ENCODE results near the gene UCHL5. TPM values are rescaled to one million over a fixed set of nuclear protein-coding genes. Genes with fewer than 3 reads are reported as not detected.

UCHL5 gene
- total RNA-seq, 1 experiment from 2014 or later: 49.3 TPM

DNA sequence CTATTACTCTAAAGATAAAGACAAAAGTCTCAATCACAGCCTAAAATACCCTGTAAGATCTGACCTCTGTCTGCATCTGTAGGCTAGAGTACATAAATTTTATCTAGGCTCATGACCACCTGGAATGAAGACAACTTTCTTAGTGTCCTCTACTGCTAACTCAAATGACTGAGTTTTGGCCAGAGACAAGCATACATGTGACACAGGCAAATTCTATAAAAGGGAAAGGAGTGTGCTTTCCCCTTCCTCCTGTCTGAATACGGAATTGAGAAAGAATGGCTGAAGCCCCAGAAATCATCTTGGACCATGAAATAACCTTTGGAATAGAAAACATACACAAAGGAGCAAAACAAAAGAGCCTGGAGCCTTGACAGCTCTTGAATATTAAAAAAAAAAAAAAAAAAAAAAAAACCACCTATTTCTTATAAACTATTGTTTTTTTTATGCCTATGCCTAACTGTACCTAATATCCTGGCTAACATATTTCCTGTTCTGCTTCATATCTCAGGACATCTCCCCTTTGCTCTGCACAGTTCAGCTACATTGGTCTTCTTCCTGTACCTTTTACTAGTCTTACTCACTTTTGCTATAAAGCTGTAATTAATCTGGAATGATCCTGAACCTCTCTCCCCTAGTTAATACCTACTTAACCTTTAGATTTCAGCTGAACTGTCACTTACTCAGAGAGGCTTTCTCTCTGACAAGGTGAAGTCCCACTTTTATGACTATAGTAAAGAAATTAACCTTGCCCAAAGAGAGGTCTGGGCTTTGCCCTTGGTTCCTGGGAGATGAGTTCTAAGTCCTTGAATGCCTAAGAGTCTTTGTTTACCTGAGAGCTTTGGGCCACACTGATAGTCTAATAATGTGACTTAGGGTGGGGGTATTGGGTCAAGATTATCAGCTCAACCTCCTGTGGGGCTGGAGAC lies 16.1 kb downstream of the UCHL5 start:
- Histone ChIP-seq H3K4me2 (no peak overlapping the region), H3K4me3 (no peak overlapping the region), H3K4me1 (replicated peaks; ENCODE audit: insufficient read depth) (no peaks in the 10 kb centered on the region), H2AFZ (no peak overlapping the region), H3K9me2 (ENCODE audit: insufficient read depth) (no peaks in the 10 kb centered on the region), H3K79me2 (ENCODE audit: low read depth) (peaks cover 20% of the 10 kb centered on the region), H3F3A (ENCODE audit: insufficient read depth, low read depth) (no peaks in the 10 kb centered on the region), H3K27me3 (ENCODE audit: insufficient read depth, low read depth) (no peaks in the 10 kb centered on the region), H4K20me1 (ENCODE audit: insufficient read depth) (peaks cover 3% of the 10 kb centered on the region; the same call in 1 of the 2 replicates), H3K36me3 (ENCODE audit: low read depth) (peaks cover 27% of the 10 kb centered on the region), H3K27ac (no peak overlapping the region), H3K9me3 (ENCODE audit: insufficient read depth, low read depth) (no peaks in the 10 kb centered on the region)
- CTCF ChIA-PET: no interaction called here
- POLR2A ChIA-PET (ENCODE audit: unreplicated experiment): no interaction called here
- TF ChIP-seq EZH2 (IDR thresholded peaks at IDR 0.05; ENCODE audit: low read depth): no peak
- TF ChIP-seq, protein P1, sequence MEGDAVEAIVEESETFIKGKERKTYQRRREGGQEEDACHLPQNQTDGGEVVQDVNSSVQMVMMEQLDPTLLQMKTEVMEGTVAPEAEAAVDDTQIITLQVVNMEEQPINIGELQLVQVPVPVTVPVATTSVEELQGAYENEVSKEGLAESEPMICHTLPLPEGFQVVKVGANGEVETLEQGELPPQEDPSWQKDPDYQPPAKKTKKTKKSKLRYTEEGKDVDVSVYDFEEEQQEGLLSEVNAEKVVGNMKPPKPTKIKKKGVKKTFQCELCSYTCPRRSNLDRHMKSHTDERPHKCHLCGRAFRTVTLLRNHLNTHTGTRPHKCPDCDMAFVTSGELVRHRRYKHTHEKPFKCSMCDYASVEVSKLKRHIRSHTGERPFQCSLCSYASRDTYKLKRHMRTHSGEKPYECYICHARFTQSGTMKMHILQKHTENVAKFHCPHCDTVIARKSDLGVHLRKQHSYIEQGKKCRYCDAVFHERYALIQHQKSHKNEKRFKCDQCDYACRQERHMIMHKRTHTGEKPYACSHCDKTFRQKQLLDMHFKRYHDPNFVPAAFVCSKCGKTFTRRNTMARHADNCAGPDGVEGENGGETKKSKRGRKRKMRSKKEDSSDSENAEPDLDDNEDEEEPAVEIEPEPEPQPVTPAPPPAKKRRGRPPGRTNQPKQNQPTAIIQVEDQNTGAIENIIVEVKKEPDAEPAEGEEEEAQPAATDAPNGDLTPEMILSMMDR (conservative IDR thresholded peaks at IDR 0.05): no peak
- no TSS peak for BruUV-seq (replicated peaks)
- intact Hi-C loops (cut with micrococcal nuclease; ENCODE audit: unreplicated experiment): no loop called here
- DNase-seq: no peak

DNA sequence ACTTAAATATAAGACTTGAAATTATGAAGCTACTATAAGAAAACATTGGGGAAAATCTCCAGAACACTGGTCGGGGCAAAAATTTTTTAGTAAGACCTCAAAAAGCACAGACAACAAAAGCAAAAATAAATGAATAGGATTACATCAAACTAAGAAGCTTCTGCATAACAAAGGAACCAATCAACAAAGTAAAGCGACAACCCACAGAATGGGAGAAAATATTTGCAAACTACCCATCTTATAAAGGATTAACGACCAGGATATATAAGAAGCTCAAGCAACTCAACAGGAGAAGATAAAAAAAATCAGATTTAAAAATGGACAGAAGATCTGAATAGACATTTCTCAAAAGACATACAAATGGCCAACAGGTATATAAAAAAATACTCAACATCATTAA lies 19.1 kb downstream of the UCHL5 start:
- Histone ChIP-seq H3K27me3 (ENCODE audit: insufficient read depth, low read depth) (no peaks in the 10 kb centered on the region), H3K9me3 (ENCODE audit: insufficient read depth, low read depth) (no peaks in the 10 kb centered on the region), H2AFZ (no peak overlapping the region), H3F3A (ENCODE audit: insufficient read depth, low read depth) (no peaks in the 10 kb centered on the region; the same call in none of the 2 replicates), H3K27ac (no peak overlapping the region), H3K79me2 (ENCODE audit: low read depth) (peaks cover 47% of the 10 kb centered on the region), H3K4me3 (no peak overlapping the region), H3K4me1 (replicated peaks; ENCODE audit: insufficient read depth) (no peaks in the 10 kb centered on the region), H3K4me2 (no peak overlapping the region), H3K9me2 (ENCODE audit: insufficient read depth) (no peaks in the 10 kb centered on the region; the same call in 1 of the 2 replicates), H4K20me1 (ENCODE audit: insufficient read depth) (peaks cover 11% of the 10 kb centered on the region; the same call in 1 of the 2 replicates), H3K36me3 (ENCODE audit: low read depth) (peaks cover 15% of the 10 kb centered on the region; the same call in 1 of the 2 replicates)
- TF ChIP-seq EZH2 (IDR thresholded peaks at IDR 0.05; ENCODE audit: low read depth): no peak
- TF ChIP-seq, protein P1 (conservative IDR thresholded peaks at IDR 0.05): no peak
- CTCF ChIA-PET: no interaction called here
- no TSS peak for BruUV-seq (replicated peaks)
- intact Hi-C loops (cut with micrococcal nuclease; ENCODE audit: unreplicated experiment): no loop called here
- POLR2A ChIA-PET (ENCODE audit: unreplicated experiment): no interaction called here
- DNase-seq: no peak

DNA sequence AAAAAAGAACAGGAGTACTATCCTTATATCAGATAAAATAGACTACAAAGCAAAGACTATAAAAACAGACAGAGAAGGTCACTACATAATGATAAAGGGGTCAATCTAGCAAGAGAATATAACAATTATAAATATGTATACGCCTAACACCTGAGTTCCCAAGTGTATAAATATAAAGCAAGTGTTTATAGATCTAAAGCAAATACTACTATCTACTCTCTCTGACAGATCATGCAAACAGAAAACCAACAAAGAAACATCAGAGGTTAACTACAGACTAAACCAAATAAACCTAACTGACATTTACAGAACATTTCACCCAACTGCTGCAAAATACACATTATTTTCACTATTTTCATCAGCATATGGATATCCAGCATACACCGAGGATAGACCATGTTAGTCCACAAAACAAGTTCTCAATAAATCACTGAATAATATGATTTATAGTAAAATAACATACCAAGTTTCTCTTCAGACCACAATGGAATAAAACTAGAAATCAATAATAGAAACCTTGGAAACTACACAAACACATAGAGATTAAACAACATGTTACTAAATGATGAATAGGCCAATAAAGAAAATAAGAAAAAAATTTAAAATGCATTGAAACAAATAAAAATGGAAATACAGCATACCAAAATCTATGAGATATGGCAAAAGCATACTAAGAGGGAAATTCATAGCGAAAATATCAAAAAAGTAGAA lies 22.7 kb downstream of the UCHL5 start:
- H3K4me3 ChIP-seq: no peak overlapping the region
- no peak overlapping the region for H3K27ac ChIP-seq
- H2AFZ ChIP-seq: no peak overlapping the region
- no peaks in the 10 kb centered on the region for H3K4me1 ChIP-seq (replicated peaks; ENCODE audit: insufficient read depth)
- H3K4me2 ChIP-seq: no peak overlapping the region
- H4K20me1 ChIP-seq (ENCODE audit: insufficient read depth): peaks cover 11% of the 10 kb centered on the region; the same call in 1 of the 2 replicates
- no peak for TF ChIP-seq EZH2 (IDR thresholded peaks at IDR 0.05; ENCODE audit: low read depth)
- TF ChIP-seq, protein P1 (conservative IDR thresholded peaks at IDR 0.05): no peak
- H3K9me3 ChIP-seq (ENCODE audit: insufficient read depth, low read depth): no peaks in the 10 kb centered on the region
- H3K9me2 ChIP-seq (ENCODE audit: insufficient read depth): no peaks in the 10 kb centered on the region; the same call in 1 of the 2 replicates
- H3K79me2 ChIP-seq (ENCODE audit: low read depth): peaks cover 55% of the 10 kb centered on the region
- CTCF ChIA-PET: no interaction called here
- BruUV-seq (replicated peaks): no TSS peak
- no peak for DNase-seq
- H3K36me3 ChIP-seq (ENCODE audit: low read depth): peaks cover 4% of the 10 kb centered on the region; the same call in 1 of the 2 replicates
- intact Hi-C loops (cut with micrococcal nuclease; ENCODE audit: unreplicated experiment): loop anchor here (10.0 kb wide), 1 partner anchor 452 kb away; no protein-coding TSS in a partner anchor
- H3K27me3 ChIP-seq (ENCODE audit: insufficient read depth, low read depth): no peaks in the 10 kb centered on the region
- POLR2A ChIA-PET (ENCODE audit: unreplicated experiment): no interaction called here
- no peaks in the 10 kb centered on the region; the same call in none of the 2 replicates for H3F3A ChIP-seq (ENCODE audit: insufficient read depth, low read depth)
